ENCODE data around the gene AMFR. TPM values are rescaled to one million over a fixed set of nuclear protein-coding genes. Genes with fewer than 3 reads are reported as not detected.

Gene AMFR
- total RNA-seq, 1 experiment from 2014 or later = 89.4 TPM

DNA sequence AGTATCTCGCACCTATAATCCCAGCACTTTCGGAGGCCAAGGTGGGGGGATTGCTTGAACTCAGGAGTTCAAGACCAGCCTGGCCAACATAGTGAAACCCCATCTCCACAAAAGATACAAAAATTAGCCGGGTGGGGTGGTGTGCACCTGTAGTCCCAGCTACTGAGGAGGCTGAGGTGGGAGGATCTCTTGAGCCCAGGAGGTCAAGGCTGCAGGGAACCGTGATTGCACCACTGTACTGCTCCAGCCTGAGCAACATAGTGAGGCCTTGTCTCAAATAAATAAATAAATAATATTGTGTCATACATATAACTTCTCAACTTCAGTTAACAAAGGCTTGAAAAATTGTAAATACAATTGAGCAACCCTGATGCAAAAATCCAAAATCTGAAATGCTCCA, 8.2 kb downstream of the AMFR start:
- POLR2A ChIA-PET (ENCODE audit: unreplicated experiment) = no interaction called here
- no peak for TF ChIP-seq EZH2 (IDR thresholded peaks at IDR 0.05; ENCODE audit: low read depth)
- TF ChIP-seq, protein P1, sequence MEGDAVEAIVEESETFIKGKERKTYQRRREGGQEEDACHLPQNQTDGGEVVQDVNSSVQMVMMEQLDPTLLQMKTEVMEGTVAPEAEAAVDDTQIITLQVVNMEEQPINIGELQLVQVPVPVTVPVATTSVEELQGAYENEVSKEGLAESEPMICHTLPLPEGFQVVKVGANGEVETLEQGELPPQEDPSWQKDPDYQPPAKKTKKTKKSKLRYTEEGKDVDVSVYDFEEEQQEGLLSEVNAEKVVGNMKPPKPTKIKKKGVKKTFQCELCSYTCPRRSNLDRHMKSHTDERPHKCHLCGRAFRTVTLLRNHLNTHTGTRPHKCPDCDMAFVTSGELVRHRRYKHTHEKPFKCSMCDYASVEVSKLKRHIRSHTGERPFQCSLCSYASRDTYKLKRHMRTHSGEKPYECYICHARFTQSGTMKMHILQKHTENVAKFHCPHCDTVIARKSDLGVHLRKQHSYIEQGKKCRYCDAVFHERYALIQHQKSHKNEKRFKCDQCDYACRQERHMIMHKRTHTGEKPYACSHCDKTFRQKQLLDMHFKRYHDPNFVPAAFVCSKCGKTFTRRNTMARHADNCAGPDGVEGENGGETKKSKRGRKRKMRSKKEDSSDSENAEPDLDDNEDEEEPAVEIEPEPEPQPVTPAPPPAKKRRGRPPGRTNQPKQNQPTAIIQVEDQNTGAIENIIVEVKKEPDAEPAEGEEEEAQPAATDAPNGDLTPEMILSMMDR (conservative IDR thresholded peaks at IDR 0.05) = no peak
- intact Hi-C loops (cut with micrococcal nuclease; ENCODE audit: unreplicated experiment) = no loop called here
- peaks cover 36% of the 10 kb centered on the region for H3K4me1 ChIP-seq (replicated peaks; ENCODE audit: insufficient read depth)
- peaks cover 85% of the 10 kb centered on the region for H3K79me2 ChIP-seq (ENCODE audit: low read depth)
- peaks cover 29% of the 10 kb centered on the region for H3F3A ChIP-seq (ENCODE audit: insufficient read depth, low read depth)
- no TSS peak for BruUV-seq (replicated peaks)
- no peak overlapping the region for H3K27ac ChIP-seq
- no peak for DNase-seq
- CTCF ChIA-PET = no interaction called here
- no peaks in the 10 kb centered on the region for H3K9me3 ChIP-seq (ENCODE audit: insufficient read depth, low read depth)
- H2AFZ ChIP-seq = no peak overlapping the region
- no peak overlapping the region for H3K4me2 ChIP-seq
- H3K4me3 ChIP-seq = no peak overlapping the region
- no peaks in the 10 kb centered on the region for H4K20me1 ChIP-seq (ENCODE audit: insufficient read depth)
- H3K9me2 ChIP-seq (ENCODE audit: insufficient read depth) = no peaks in the 10 kb centered on the region
- H3K27me3 ChIP-seq (ENCODE audit: insufficient read depth, low read depth) = no peaks in the 10 kb centered on the region
- H3K36me3 ChIP-seq (ENCODE audit: low read depth) = no peaks in the 10 kb centered on the region

DNA sequence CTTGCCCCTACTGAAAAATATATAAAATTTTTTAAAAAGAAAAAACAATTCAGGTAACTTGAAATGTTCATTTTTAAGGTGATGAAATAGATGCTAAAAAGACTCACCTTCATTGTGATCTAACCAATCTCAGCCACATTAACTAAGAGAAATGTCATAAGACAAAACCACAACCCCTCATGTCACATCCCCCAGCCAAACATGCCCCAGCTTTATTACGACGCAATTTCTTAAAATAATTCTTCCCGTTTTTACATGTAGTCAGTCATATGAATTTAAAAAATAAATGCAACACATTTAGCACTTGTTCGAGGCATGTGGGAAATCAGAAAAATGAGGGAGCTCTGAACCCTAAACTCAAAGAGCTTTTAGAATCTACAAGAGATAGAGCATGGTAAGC, 9.5 kb downstream of the AMFR start:
- DNase-seq = no peak
- intact Hi-C loops (cut with micrococcal nuclease; ENCODE audit: unreplicated experiment) = no loop called here
- Histone ChIP-seq H3F3A (ENCODE audit: insufficient read depth, low read depth) (peaks cover 29% of the 10 kb centered on the region), H4K20me1 (ENCODE audit: insufficient read depth) (no peaks in the 10 kb centered on the region), H3K79me2 (ENCODE audit: low read depth) (peaks cover 78% of the 10 kb centered on the region), H3K4me2 (no peak overlapping the region), H3K36me3 (ENCODE audit: low read depth) (0 out of 2 replicates have a peak, but pooled peaks cover 4% of the 10 kb centered on the region), H3K27ac (no peak overlapping the region), H3K4me3 (no peak overlapping the region), H3K9me3 (ENCODE audit: insufficient read depth, low read depth) (no peaks in the 10 kb centered on the region), H3K9me2 (ENCODE audit: insufficient read depth) (no peaks in the 10 kb centered on the region), H3K4me1 (replicated peaks; ENCODE audit: insufficient read depth) (peaks cover 23% of the 10 kb centered on the region), H2AFZ (no peak overlapping the region), H3K27me3 (ENCODE audit: insufficient read depth, low read depth) (no peaks in the 10 kb centered on the region)
- CTCF ChIA-PET = no interaction called here
- POLR2A ChIA-PET (ENCODE audit: unreplicated experiment) = no interaction called here
- BruUV-seq (replicated peaks) = no TSS peak
- TF ChIP-seq, protein P1 (conservative IDR thresholded peaks at IDR 0.05) = no peak
- no peak for TF ChIP-seq EZH2 (IDR thresholded peaks at IDR 0.05; ENCODE audit: low read depth)

DNA sequence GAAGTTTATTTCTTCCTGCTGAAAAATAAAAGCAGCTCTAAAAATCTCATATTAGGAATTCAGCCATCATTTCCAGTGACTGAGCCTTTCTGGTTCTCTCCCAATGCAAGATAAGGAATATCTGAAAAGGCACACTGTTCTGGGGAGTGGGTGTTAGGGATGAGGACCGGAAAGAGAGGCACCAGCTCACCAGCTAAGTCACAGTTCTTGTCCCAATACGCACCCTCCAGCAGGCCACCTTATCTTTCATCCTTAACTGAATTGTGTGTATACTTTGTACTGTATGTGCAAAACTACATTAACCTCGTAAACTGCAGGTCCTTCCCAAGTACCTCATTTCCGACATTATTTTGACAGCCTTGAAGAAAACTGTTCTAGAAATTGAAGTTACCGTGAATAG, 11.0 kb downstream of the AMFR start:
- Histone ChIP-seq H3K27me3 (ENCODE audit: insufficient read depth, low read depth) (no peaks in the 10 kb centered on the region), H3K4me3 (no peak overlapping the region), H4K20me1 (ENCODE audit: insufficient read depth) (no peaks in the 10 kb centered on the region), H3K9me3 (ENCODE audit: insufficient read depth, low read depth) (no peaks in the 10 kb centered on the region), H3K4me2 (no peak overlapping the region), H3K36me3 (ENCODE audit: low read depth) (0 out of 2 replicates have a peak, but pooled peaks cover 4% of the 10 kb centered on the region), H3K4me1 (replicated peaks; ENCODE audit: insufficient read depth) (peaks cover 20% of the 10 kb centered on the region), H3F3A (ENCODE audit: insufficient read depth, low read depth) (peaks cover 28% of the 10 kb centered on the region), H3K79me2 (ENCODE audit: low read depth) (peaks cover 62% of the 10 kb centered on the region), H3K9me2 (ENCODE audit: insufficient read depth) (no peaks in the 10 kb centered on the region), H3K27ac (no peak overlapping the region), H2AFZ (no peak overlapping the region)
- intact Hi-C loops (cut with micrococcal nuclease; ENCODE audit: unreplicated experiment) = no loop called here
- TF ChIP-seq EZH2 (IDR thresholded peaks at IDR 0.05; ENCODE audit: low read depth) = no peak
- TF ChIP-seq, protein P1 (conservative IDR thresholded peaks at IDR 0.05) = no peak
- DNase-seq = no peak
- ChIA-PET CTCF (no interaction called here), POLR2A (ENCODE audit: unreplicated experiment) (no interaction called here)
- no TSS peak for BruUV-seq (replicated peaks)
